Astrocyte (in vitro differentiated cells and primary cell): ENCODE data around the gene PRIM2.
A peak's percentile ranks its signal among the peaks of the same experiment; 100 is the strongest.
"Not testable (repeated sequence)": the region's sequence is repeated elsewhere in the genome, so short reads cannot be mapped to it uniquely, and the experiment has no call there.

Experiments
- CTCF ChIP-seq: IDR thresholded peaks from 2 replicates; pipeline ENCODE4 v1.5.1; 2011; ENCODE audit warnings: low read depth, mild to moderate bottlenecking, inconsistent platforms, low read length, moderate library complexity; ENCODE audit not compliant: insufficient read depth
- EZH2 ChIP-seq: IDR thresholded peaks from 2 replicates; pipeline ENCODE4 v1.6.1; 2012; ENCODE audit warnings: mild to moderate bottlenecking, low read length, inconsistent platforms; ENCODE audit not compliant: insufficient read depth

GRCh38 chr6:57579489-57579888 lies 262.1 kb downstream of the PRIM2 start:
- not testable (repeated sequence) for TF ChIP-seq EZH2
- peak; percentile 18 for TF ChIP-seq CTCF
